Measurements from ENCODE around the gene TOP3A. TPM values are rescaled to one million over a fixed set of nuclear protein-coding genes. Genes with fewer than 3 reads are reported as not detected.

Gene TOP3A
- total and polyA plus RNA-seq, 2 of the 13 experiments (the other 11 are each of a cell fraction or from before 2014, with no cell fraction given) = 16.9 to 36.8 TPM

- no peak; the same call in 1 of the 2 replicates for TF ChIP-seq HMGXB3 (CRISPR knock-in tag; IDR thresholded peaks at IDR 0.05; ENCODE audit: borderline replicate concordance)
- TF ChIP-seq ZNF564 (CRISPR knock-in tag; IDR thresholded peaks at IDR 0.05) = peak; percentile 22; the same call in 1 of the 2 replicates
- 0 out of 2 replicates have a peak, but pooled peaks have one; percentile 15 for TF ChIP-seq SMAD9 (CRISPR knock-in tag; IDR thresholded peaks at IDR 0.05)
- peak; percentile 47; the same call in 1 of the 2 replicates for TF ChIP-seq ZNF230 (CRISPR knock-in tag; IDR thresholded peaks at IDR 0.05)
- peak; percentile 92 for TF ChIP-seq ARID4A (CRISPR knock-in tag; IDR thresholded peaks at IDR 0.05; ENCODE audit: borderline replicate concordance)
- TF ChIP-seq ZC3H4 (CRISPR knock-in tag; IDR thresholded peaks at IDR 0.05; ENCODE audit: borderline replicate concordance) = no peak
- TF ChIP-seq MYC (CRISPR knock-in tag; IDR thresholded peaks at IDR 0.05; ENCODE audit: borderline replicate concordance) = peak; percentile 84; the same call in 1 of the 2 replicates
- TF ChIP-seq ZBTB7B (CRISPR knock-in tag; IDR thresholded peaks at IDR 0.05) = peak; percentile 54; the same call in 1 of the 2 replicates
- TF ChIP-seq ZNF280B (CRISPR knock-in tag; IDR thresholded peaks at IDR 0.05; ENCODE audit: borderline replicate concordance) = 0 out of 2 replicates have a peak, but pooled peaks have one; percentile 30
- TF ChIP-seq ZNF768 (CRISPR knock-in tag; IDR thresholded peaks at IDR 0.05) = 0 out of 2 replicates have a peak, but pooled peaks have one; percentile 26
- TF ChIP-seq TBX2 (CRISPR knock-in tag; IDR thresholded peaks at IDR 0.05; ENCODE audit: borderline replicate concordance) = peak; percentile 71
- TF ChIP-seq SAP130 (CRISPR knock-in tag; IDR thresholded peaks at IDR 0.05; ENCODE audit: low read depth) = peak; percentile 69
- TF ChIP-seq ZNF687 (CRISPR knock-in tag; IDR thresholded peaks at IDR 0.05) = peak; percentile 73
- peak; percentile 5; the same call in 1 of the 2 replicates for TF ChIP-seq GATAD1 (CRISPR knock-in tag; IDR thresholded peaks at IDR 0.05)
Observed at GRCh38 chr17:18258356-18259038, 56.3 kb downstream of the TOP3A start, which contains the start of gene FLII (continued).

All from HepG2 (cell line).